Testis (tissue), 2 donors: Measurements from ENCODE around the gene UPB1.

Experiments
- CTCF ChIP-seq, 3 experiments: fragments of 450-650 bp in 2 of 3; fragments of 200-600 bp in 1 of 3; sonication (generic) in 1 of 3; IDR thresholded peaks; one replicate each; pipeline ENCODE4 v1.5.1; 2016 to 2019; ENCODE audit warnings: antibody characterized with exemption in 3 of 3, mild to moderate bottlenecking in 2 of 3, moderate library complexity in 1 of 3
- POLR2A ChIP-seq: fragments of 450-650 bp; IDR thresholded peaks from one replicate; pipeline ENCODE4 v1.6.1; 2017; ENCODE audit warnings: antibody characterized with exemption, mild to moderate bottlenecking, moderate library complexity

DNA sequence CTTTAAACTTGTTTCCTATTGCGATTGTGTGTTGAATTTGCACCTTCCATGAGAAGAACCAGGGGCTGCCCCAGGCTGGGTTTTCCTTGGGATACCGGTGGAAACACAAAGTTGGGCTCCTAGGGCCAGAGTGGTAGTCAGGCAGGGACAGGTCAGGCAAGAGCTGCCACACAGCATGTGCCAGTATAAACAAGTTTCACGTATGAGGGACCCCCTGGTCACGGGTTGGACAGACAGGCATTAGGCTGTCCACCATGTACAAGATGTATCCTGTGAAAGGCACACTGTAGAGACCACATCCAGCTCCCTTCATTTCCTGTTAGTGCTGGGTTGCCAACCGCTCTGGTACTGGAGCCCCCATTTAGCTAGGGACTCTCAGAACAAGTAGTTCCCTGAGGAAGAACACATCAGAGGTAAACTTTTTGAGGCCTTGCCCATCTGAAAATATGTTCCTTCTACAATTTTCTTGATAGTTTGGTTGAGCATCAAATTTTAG, 8.8 kb downstream of the UPB1 start:
- TF ChIP-seq POLR2A, result no peak
- TF ChIP-seq CTCF (IDR thresholded peaks at IDR 0.05), result no peak
